K562 (cell line): ENCODE results near the gene QRICH1. TPM values are rescaled to one million over a fixed set of nuclear protein-coding genes. Genes with fewer than 3 reads are reported as not detected.

Experiments used
- ADNP ChIP-seq: fragments of 200-800 bp; sonication (Bioruptor generic); IDR thresholded peaks from 2 replicates; pipeline ENCODE4 v1.6.1; 2016; ENCODE audit warnings: missing genetic modification characterization, missing compliant biosample characterization
- BRD4 ChIP-seq: fragments of 200-600 bp; sonication (generic); IDR thresholded peaks from 2 replicates; pipeline ENCODE4 v1.6.1; 2017; ENCODE audit warnings: inconsistent platforms
- CBFA2T3 ChIP-seq: fragments of 450-650 bp; IDR thresholded peaks from 2 replicates; pipeline ENCODE4 v1.6.1; 2017
- CBX5 ChIP-seq: IDR thresholded peaks from 2 replicates; pipeline ENCODE4 v1.6.1; 2014; ENCODE audit warnings: low read depth, borderline replicate concordance
- CREBBP ChIP-seq: IDR thresholded peaks from one replicate; pipeline ENCODE4 v1.6.1; 2012; ENCODE audit warnings: low read depth, mild to moderate bottlenecking, control low read depth, inconsistent platforms, low read length
- DNMT1 ChIP-seq: fragments of 450-650 bp; IDR thresholded peaks from 2 replicates; pipeline ENCODE4 v1.6.1; 2016; ENCODE audit warnings: antibody characterized with exemption, mild to moderate bottlenecking
- E2F5 ChIP-seq: sonication (generic); formaldehyde crosslinking; IDR thresholded peaks from 2 replicates; pipeline ENCODE4 v1.8.0; 2022; ENCODE audit warnings: mild to moderate bottlenecking, missing genetic modification reagents
- EP300 ChIP-seq: IDR thresholded peaks from 2 replicates; pipeline ENCODE4 v1.6.1; 2012; ENCODE audit warnings: low read length, improper control_type of control experiment
- KAT8 ChIP-seq: fragments of 450-650 bp; IDR thresholded peaks from 2 replicates; pipeline ENCODE4 v1.6.1; 2016; ENCODE audit warnings: low read depth, mild to moderate bottlenecking
- LCOR ChIP-seq: sonication (generic); formaldehyde crosslinking; IDR thresholded peaks from 2 replicates; pipeline ENCODE4 v1.8.0; 2022; ENCODE audit warnings: mild to moderate bottlenecking, missing genetic modification reagents
- MAFF ChIP-seq: IDR thresholded peaks from 2 replicates; pipeline ENCODE4 v1.6.1; 2012; ENCODE audit warnings: low read length, improper control_type of control experiment
- MAFG ChIP-seq: fragments of 450-650 bp; conservative IDR thresholded peaks from 2 replicates; pipeline ENCODE4 v1.6.1; 2016; ENCODE audit warnings: missing genetic modification characterization, missing compliant biosample characterization
- MTA3 ChIP-seq: fragments of 450-650 bp; formaldehyde crosslinking; IDR thresholded peaks from 2 replicates; pipeline ENCODE4 v1.6.1; 2017; ENCODE audit warnings: mild to moderate bottlenecking, borderline replicate concordance
- NEUROD1 ChIP-seq: fragments of 150-350 bp; IDR thresholded peaks from 2 replicates; pipeline ENCODE4 v1.6.1; 2014; ENCODE audit warnings: borderline replicate concordance, low read length, low read depth; ENCODE audit not compliant: partially characterized antibody
- PCBP1 ChIP-seq: fragments of 200-400 bp; formaldehyde crosslinking; IDR thresholded peaks from 2 replicates; pipeline ENCODE4 v1.6.1; 2018; ENCODE audit warnings: mild to moderate bottlenecking, low read depth, low read length; ENCODE audit not compliant: poor library complexity, severe bottlenecking
- POLR3G ChIP-seq: IDR thresholded peaks from 2 replicates; pipeline ENCODE4 v1.6.1; 2011; ENCODE audit not compliant: insufficient read length, insufficient replicate concordance; ENCODE audit errors: extremely low read depth
- RBM39 ChIP-seq: fragments of 200-400 bp; formaldehyde crosslinking; optimal IDR thresholded peaks from 2 replicates; pipeline ENCODE3; 2018; ENCODE audit warnings: low read depth, low read length
- SOX6 ChIP-seq: fragments of 450-650 bp; IDR thresholded peaks from 2 replicates; pipeline ENCODE4 v1.6.1; 2014; ENCODE audit warnings: mild to moderate bottlenecking
- SUPT5H ChIP-seq: fragments of 450-650 bp; IDR thresholded peaks from 2 replicates; pipeline ENCODE4 v1.6.1; 2016
- TAF1 ChIP-seq: IDR thresholded peaks from 2 replicates; pipeline ENCODE4 v1.6.1; 2011; ENCODE audit warnings: mild to moderate bottlenecking, low read length, moderate library complexity; ENCODE audit not compliant: insufficient read depth, control insufficient read depth, severe bottlenecking; ENCODE audit errors: extremely low read depth
- TFE3 ChIP-seq: fragments of 450-650 bp; formaldehyde crosslinking; IDR thresholded peaks from 2 replicates; pipeline ENCODE4 v1.4.0; 2020; ENCODE audit warnings: mild to moderate bottlenecking, mixed read lengths
- TRIM28 ChIP-seq: fragments of 450-650 bp; IDR thresholded peaks from 2 replicates; pipeline ENCODE4 v1.6.1; 2017
- ZFP30 ChIP-seq: fragments of 250-450 bp; sonication (Bioruptor Pico); IDR thresholded peaks from 2 replicates; pipeline ENCODE4 v1.8.0; 2022; ENCODE audit warnings: moderate library complexity, mild to moderate bottlenecking, inconsistent platforms, borderline replicate concordance
- ZNF146 ChIP-seq: IDR thresholded peaks from one replicate; pipeline ENCODE4 v1.6.1; 2018; ENCODE audit warnings: missing compliant biosample characterization; ENCODE audit not compliant: unreplicated experiment
- polyA plus RNA-seq, 8 experiments: library from polyadenylated mRNA; depleted of rRNA in 4 of 8; stranded (reverse) in 5 of 8; unstranded in 3 of 8; fragments of >200 nt; fragmentation: Nextera tagmentation in 2 of 8; fragmentation: Illumina TruSeq in 1 of 8; extraction: Ambion mirVana in 2 of 8; extraction: Trizol in 1 of 8; gene quantifications; 2 replicates each; pipeline versions ENCODE4 v1.2.1 to v1.2.3, GENCODE V29; 2011 to 2014; ENCODE audit warnings: inconsistent platforms in 1 of 8, missing spikeins in 1 of 8
- total RNA-seq, 7 experiments: library from RNA; depleted of rRNA in 6 of 7; stranded (reverse); fragments of >200 nt in 6 of 7; fragmentation: Illumina TruSeq in 2 of 7; extraction: Trizol in 2 of 7; gene quantifications; 2 replicates each; pipeline versions ENCODE4 v1.2.1 to v1.2.3, GENCODE V29; 2011 to 2021; ENCODE audit warnings: low replicate concordance in 1 of 7
- TF ChIP-seq, protein P1 (sequence below): fragments of 450-650 bp; formaldehyde crosslinking; IDR thresholded peaks from 2 replicates; pipeline ENCODE4 v1.4.0; 2020; ENCODE audit warnings: mild to moderate bottlenecking
- TF ChIP-seq, protein P2 (sequence below), 3 experiments: IDR thresholded peaks in 2 of 3; conservative IDR thresholded peaks in 1 of 3; 2 replicates each; pipeline ENCODE4 v1.5.1; 2011 to 2012; ENCODE audit warnings: low read length in 3 of 3, mild to moderate bottlenecking in 3 of 3, control low read depth in 2 of 3, improper control_type of control experiment in 1 of 3, inconsistent platforms in 1 of 3, low read depth in 1 of 3, mixed read lengths in 1 of 3, moderate library complexity in 1 of 3; ENCODE audit not compliant: insufficient read depth in 2 of 3

Gene QRICH1
- total and polyA plus RNA-seq, 9 of the 15 experiments (the other 6 are each of a cell fraction or from before 2014, with no cell fraction given) = 20.1 to 99.2 (median 56.7) TPM

DNA sequence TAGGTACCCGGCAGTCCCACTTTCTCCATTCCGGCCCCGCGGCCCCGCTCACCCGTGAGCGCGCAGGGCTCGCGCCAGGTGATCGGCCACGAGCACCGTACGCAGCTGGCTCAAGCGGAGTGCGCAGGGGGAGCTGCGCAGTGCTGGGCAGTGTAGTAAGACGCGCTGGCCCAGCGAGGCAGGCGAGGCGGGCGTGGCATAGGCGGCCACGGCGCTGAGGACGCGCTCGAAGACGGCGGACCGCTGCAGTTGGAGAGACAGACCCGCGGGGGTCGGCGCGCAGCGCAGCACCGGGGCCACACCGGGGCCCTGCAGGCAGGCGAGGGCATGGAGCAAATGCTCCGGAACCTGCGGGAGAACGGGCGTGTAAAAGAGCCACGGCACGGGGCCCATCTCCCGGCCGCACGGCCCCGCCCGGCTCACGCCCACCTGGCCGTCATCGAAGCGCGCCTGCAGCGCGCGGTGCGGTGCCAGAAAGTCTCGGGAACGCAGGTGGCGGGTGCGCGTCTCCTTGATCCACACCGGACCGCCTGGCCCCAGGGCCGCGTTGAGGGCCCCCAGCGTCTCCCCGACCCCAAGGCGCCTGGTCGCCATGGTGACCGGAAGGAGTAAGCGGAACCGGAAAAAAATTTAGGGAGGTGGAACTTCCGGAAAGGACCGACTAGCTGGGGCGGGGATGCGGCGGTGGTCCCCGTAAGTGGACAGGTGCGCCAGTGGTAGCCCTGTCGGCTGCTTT is 75.7 kb downstream of the QRICH1 start, which contains the start of gene DALRD3 (continued):
- TF ChIP-seq TAF1 (peak; percentile 39), MAFF (no peak), ZNF146 (CRISPR knock-in tag) (no peak), ZFP30 (no peak), NEUROD1 (no peak), ADNP (tag) (no peak), PCBP1 (peak; percentile 45), BRD4 (no peak), LCOR (CRISPR knock-in tag) (peak; percentile 87), DNMT1 (no peak), MTA3 (0 out of 2 replicates have a peak, but pooled peaks have one; percentile 47), MAFG (no peak), POLR3G (no peak), TRIM28 (no peak), KAT8 (no peak), CREBBP (no peak), CBX5 (no peak), SOX6 (no peak), RBM39 (no peak), SUPT5H (peak; percentile 41), TFE3 (CRISPR knock-in tag) (no peak), EP300 (no peak), CBFA2T3 (no peak), E2F5 (CRISPR knock-in tag) (peak; percentile 31; the same call in 1 of the 2 replicates)
- TF ChIP-seq, protein P1, sequence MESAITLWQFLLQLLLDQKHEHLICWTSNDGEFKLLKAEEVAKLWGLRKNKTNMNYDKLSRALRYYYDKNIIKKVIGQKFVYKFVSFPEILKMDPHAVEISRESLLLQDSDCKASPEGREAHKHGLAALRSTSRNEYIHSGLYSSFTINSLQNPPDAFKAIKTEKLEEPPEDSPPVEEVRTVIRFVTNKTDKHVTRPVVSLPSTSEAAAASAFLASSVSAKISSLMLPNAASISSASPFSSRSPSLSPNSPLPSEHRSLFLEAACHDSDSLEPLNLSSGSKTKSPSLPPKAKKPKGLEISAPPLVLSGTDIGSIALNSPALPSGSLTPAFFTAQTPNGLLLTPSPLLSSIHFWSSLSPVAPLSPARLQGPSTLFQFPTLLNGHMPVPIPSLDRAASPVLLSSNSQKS = no peak
- TF ChIP-seq, protein P2, sequence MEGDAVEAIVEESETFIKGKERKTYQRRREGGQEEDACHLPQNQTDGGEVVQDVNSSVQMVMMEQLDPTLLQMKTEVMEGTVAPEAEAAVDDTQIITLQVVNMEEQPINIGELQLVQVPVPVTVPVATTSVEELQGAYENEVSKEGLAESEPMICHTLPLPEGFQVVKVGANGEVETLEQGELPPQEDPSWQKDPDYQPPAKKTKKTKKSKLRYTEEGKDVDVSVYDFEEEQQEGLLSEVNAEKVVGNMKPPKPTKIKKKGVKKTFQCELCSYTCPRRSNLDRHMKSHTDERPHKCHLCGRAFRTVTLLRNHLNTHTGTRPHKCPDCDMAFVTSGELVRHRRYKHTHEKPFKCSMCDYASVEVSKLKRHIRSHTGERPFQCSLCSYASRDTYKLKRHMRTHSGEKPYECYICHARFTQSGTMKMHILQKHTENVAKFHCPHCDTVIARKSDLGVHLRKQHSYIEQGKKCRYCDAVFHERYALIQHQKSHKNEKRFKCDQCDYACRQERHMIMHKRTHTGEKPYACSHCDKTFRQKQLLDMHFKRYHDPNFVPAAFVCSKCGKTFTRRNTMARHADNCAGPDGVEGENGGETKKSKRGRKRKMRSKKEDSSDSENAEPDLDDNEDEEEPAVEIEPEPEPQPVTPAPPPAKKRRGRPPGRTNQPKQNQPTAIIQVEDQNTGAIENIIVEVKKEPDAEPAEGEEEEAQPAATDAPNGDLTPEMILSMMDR (IDR thresholded peaks at IDR 0.05 in 2 of 3, conservative IDR thresholded peaks at IDR 0.05 in 1 of 3; ENCODE audit: insufficient read depth in 2 of 3, low read depth in 1 of 3, low read length in 3 of 3) = no peak
